Vagina (tissue), 2 donors: ENCODE measurements around the gene DDOST. TPM values are rescaled to one million over a fixed set of nuclear protein-coding genes. Genes with fewer than 3 reads are reported as not detected.

Experiments used
- DNase-seq, 2 donors: peaks; one replicate each; pipeline ENCODE4 v3.0.0-alpha.2; 2017; ENCODE audit errors: extremely low spot score in 2 of 2
- H3K27ac ChIP-seq: fragments of 200-600 bp; sonication (generic); one replicate; pipeline ENCODE4 v1.5.1; 2019
- H3K27me3 ChIP-seq: fragments of 200-600 bp; sonication (generic); one replicate; pipeline ENCODE4 v1.5.1; 2019
- H3K36me3 ChIP-seq, 2 donors: fragments of 200-600 bp; sonication (generic); one replicate each; pipeline ENCODE4 v1.5.1; 2017 to 2019
- H3K4me1 ChIP-seq: fragments of 200-600 bp; sonication (generic); one replicate; pipeline ENCODE4 v1.5.1; 2019
- H3K4me3 ChIP-seq, 2 donors: fragments of 200-600 bp; sonication (generic); 1 replicate in 1 of 2; 2 replicates in 1 of 2; pipeline ENCODE4 v1.5.1; 2016 to 2019
- H3K9me3 ChIP-seq: fragments of 200-600 bp; sonication (generic); one replicate; pipeline ENCODE4 v1.5.1; 2019
- CTCF ChIP-seq, 3 experiments: fragments of 450-650 bp in 2 of 3; fragments of 200-600 bp in 1 of 3; sonication (generic) in 1 of 3; IDR thresholded peaks; one replicate each; pipeline ENCODE4 v1.5.1; 2017 to 2019; ENCODE audit warnings: antibody characterized with exemption in 3 of 3, mild to moderate bottlenecking in 2 of 3, moderate library complexity in 2 of 3
- POLR2A ChIP-seq, 2 donors: fragments of 450-650 bp; IDR thresholded peaks; one replicate each; pipeline ENCODE4 v1.6.1; 2017; ENCODE audit warnings: antibody characterized with exemption in 2 of 2, mild to moderate bottlenecking in 2 of 2, moderate library complexity in 2 of 2
- POLR2AphosphoS5 ChIP-seq, 2 donors: sonication (generic); formaldehyde crosslinking; IDR thresholded peaks; one replicate each; pipeline ENCODE4 v1.9.0; 2017; ENCODE audit warnings: antibody characterized with exemption in 2 of 2, mild to moderate bottlenecking in 2 of 2, low read depth in 1 of 2; ENCODE audit not compliant: insufficient read depth in 1 of 2
- intact Hi-C: fragments of 100-400 bp; cut with DNase I; formaldehyde crosslinking; loops from one replicate; pipeline ENCODE4 v1.15.1; 2023
- total RNA-seq: library from RNA; depleted of rRNA; stranded (reverse); fragments of >200 nt; gene quantifications from one replicate; pipeline ENCODE4 v1.2.3, GENCODE V29; 2016

The DDOST gene
- total RNA-seq, 1 donor from 2014 or later: 84.5 TPM

GRCh38 chr1:20603504-20604464 lies 57.4 kb downstream of the DDOST start:
- Histone ChIP-seq H3K4me3 (no peak overlapping the region), H3K36me3 (no peaks in the 10 kb centered on the region), H3K27ac (no peak overlapping the region), H3K4me1 (no peaks in the 10 kb centered on the region), H3K27me3 (no peaks in the 10 kb centered on the region), H3K9me3 (no peaks in the 10 kb centered on the region)
- intact Hi-C loops: no loop called here
- DNase-seq: no peak
- TF ChIP-seq POLR2AphosphoS5 (IDR thresholded peaks at IDR 0.05; ENCODE audit: insufficient read depth in 1 of 2, low read depth in 1 of 2) (no peak), POLR2A (IDR thresholded peaks at IDR 0.05) (no peak), CTCF (IDR thresholded peaks at IDR 0.05) (no peak)

- H3K4me3 ChIP-seq: no peak overlapping the region
- no peak for DNase-seq
- intact Hi-C loops: no loop called here
- no peaks in the 10 kb centered on the region for H3K9me3 ChIP-seq
- no peak overlapping the region for H3K27ac ChIP-seq
- H3K4me1 ChIP-seq: no peaks in the 10 kb centered on the region
- no peaks in the 10 kb centered on the region for H3K36me3 ChIP-seq
- no peaks in the 10 kb centered on the region for H3K27me3 ChIP-seq
- TF ChIP-seq POLR2A (IDR thresholded peaks at IDR 0.05) (no peak), CTCF (IDR thresholded peaks at IDR 0.05) (no peak), POLR2AphosphoS5 (IDR thresholded peaks at IDR 0.05; ENCODE audit: insufficient read depth in 1 of 2, low read depth in 1 of 2) (no peak)
Measured at GRCh38 chr1:20602851-20603450, 58.2 kb downstream of the DDOST start.

Other genes with a start within 250 kb of the DDOST start
- 18.9 TPM for gene CAMK2N1, start 175.2 kb downstream of the DDOST start, total RNA-seq
- 19.9 TPM for gene MUL1, start 153.2 kb downstream of the DDOST start, total RNA-seq
- gene FAM43B, start 108.8 kb downstream of the DDOST start, total RNA-seq: not detected
- 16.0 TPM for gene CDA, start 72.3 kb downstream of the DDOST start, total RNA-seq
- gene PINK1, start 27.9 kb downstream of the DDOST start, total RNA-seq: 113 TPM
- gene KIF17, start 56.6 kb upstream of the DDOST start, total RNA-seq: 2.5 TPM
- not detected for gene SH2D5, start 71.3 kb upstream of the DDOST start, total RNA-seq
- 267 TPM for gene HP1BP3, start 125.9 kb upstream of the DDOST start, total RNA-seq